CD4-positive, alpha-beta T cell treated with Interleukin-6 at 100 ng/mL for 8 hours (primary cell): ENCODE data around the gene COX6B2.

Experiments used
- DNase-seq: peaks from one replicate; pipeline ENCODE4 v3.0.0-alpha.2; 2020; ENCODE audit warnings: mixed read lengths, low spot score

Gene COX6B2

GRCh38 chr19:55362174-55362989 lies 7.9 kb upstream of the COX6B2 start:
- DNase-seq: no peak

GRCh38 chr19:55360902-55361301 lies 6.4 kb upstream of the COX6B2 start:
- DNase-seq: no peak

- DNase-seq: no peak
These were observed 4.7 kb upstream of the COX6B2 start for GRCh38 chr19:55358943-55359908.

- no peak for DNase-seq
These were observed 4.0 kb upstream of the COX6B2 start for GRCh38 chr19:55358493-55358892.

GRCh38 chr19:55355213-55355821 lies 798 bp upstream of the COX6B2 start:
- DNase-seq: no peak

- DNase-seq: peak; percentile 37
These were observed 469 bp downstream of the COX6B2 start for GRCh38 chr19:55353803-55354697.

GRCh38 chr19:55353356-55353802 lies 1.1 kb downstream of the COX6B2 start:
- DNase-seq: no peak

- no peak for DNase-seq
These were observed 1.9 kb downstream of the COX6B2 start for GRCh38 chr19:55352549-55353145.

- no peak for DNase-seq
These were observed 2.5 kb downstream of the COX6B2 start for GRCh38 chr19:55352040-55352439.

- DNase-seq: no peak
These were observed 3.8 kb downstream of the COX6B2 start for GRCh38 chr19:55350620-55351315.

GRCh38 chr19:55348317-55349034 lies 6.0 kb downstream of the COX6B2 start:
- no peak for DNase-seq

- DNase-seq: no peak
These were observed 7.0 kb downstream of the COX6B2 start for GRCh38 chr19:55347442-55348009.

- DNase-seq: no peak
These were observed 7.6 kb downstream of the COX6B2 start for GRCh38 chr19:55346725-55347441.

- DNase-seq: no peak
These were observed 8.4 kb downstream of the COX6B2 start for GRCh38 chr19:55345818-55346724.

GRCh38 chr19:55345101-55345817 lies 9.3 kb downstream of the COX6B2 start:
- no peak for DNase-seq

GRCh38 chr19:55344444-55344843 lies 10.1 kb downstream of the COX6B2 start:
- no peak for DNase-seq
